LNCAP (cell line): ENCODE measurements around the gene KIF23.

Source experiments
- TF ChIP-seq, protein P1 (sequence below): fragments of 450-650 bp; IDR thresholded peaks from 2 replicates; pipeline ENCODE4 v1.5.1; 2017; ENCODE audit warnings: mild to moderate bottlenecking

The KIF23 gene

DNA sequence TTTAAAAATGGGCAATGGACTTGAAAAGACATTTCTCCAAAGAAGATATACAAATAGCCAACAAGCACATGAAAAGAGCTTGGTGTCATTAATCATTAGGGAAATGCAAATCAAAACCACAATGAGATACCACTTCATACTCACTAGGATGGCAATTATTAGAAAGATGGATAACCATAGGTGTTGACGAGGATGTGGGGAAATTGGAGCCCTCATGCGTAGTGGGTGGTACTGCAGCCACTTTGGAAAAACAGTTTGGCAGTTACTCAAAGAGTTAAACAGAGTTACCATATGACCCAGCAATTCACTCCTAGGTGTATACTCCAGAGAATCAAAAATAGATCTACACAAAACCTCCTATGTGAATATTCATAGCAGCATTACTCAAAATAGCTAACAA is 65.8 kb downstream of the KIF23 start:
- TF ChIP-seq, protein P1, sequence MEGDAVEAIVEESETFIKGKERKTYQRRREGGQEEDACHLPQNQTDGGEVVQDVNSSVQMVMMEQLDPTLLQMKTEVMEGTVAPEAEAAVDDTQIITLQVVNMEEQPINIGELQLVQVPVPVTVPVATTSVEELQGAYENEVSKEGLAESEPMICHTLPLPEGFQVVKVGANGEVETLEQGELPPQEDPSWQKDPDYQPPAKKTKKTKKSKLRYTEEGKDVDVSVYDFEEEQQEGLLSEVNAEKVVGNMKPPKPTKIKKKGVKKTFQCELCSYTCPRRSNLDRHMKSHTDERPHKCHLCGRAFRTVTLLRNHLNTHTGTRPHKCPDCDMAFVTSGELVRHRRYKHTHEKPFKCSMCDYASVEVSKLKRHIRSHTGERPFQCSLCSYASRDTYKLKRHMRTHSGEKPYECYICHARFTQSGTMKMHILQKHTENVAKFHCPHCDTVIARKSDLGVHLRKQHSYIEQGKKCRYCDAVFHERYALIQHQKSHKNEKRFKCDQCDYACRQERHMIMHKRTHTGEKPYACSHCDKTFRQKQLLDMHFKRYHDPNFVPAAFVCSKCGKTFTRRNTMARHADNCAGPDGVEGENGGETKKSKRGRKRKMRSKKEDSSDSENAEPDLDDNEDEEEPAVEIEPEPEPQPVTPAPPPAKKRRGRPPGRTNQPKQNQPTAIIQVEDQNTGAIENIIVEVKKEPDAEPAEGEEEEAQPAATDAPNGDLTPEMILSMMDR: no peak

DNA sequence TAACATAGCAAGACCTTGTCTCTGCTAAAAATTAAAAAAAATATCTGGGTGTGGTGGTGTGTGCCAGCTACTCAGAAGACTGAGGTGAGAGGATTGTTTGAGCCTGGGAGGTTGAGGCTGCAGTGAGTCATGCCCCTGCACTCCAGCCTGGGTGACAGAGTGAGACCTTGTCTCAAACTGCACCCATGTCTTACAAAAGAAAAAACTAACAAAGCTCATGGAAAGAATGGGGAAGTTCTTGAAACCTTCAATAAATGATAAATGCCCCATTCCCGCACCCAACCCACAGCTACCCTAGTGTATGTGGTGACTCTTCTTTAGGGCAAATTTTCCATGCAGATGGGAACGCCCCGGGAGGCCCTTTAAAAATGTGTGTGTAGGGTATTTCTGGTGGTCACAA is 66.8 kb downstream of the KIF23 start:
- TF ChIP-seq, protein P1: no peak

- TF ChIP-seq, protein P1: no peak
Observed at GRCh38 chr15:69482686-69483256, 68.6 kb downstream of the KIF23 start.

DNA sequence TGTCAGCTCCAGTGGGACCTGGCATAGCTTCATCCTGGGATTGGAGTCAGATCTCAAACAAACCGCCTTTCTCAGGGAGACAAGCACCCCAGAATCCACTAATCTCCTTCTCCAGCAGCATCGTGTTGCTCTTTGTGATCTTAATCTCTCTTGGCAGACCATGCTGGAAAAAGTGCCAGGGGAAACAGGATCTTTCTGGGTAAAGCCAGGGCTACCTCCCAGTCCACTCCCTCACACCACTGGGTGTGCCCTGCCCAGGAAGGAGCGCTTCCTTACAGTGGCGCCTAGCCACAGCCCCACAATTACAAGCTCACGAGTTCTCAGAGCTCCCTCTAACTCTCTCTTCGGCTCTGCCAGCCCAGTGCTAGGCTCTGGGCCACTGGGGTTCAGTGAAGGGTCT is 70.7 kb downstream of the KIF23 start:
- TF ChIP-seq, protein P1: no peak

DNA sequence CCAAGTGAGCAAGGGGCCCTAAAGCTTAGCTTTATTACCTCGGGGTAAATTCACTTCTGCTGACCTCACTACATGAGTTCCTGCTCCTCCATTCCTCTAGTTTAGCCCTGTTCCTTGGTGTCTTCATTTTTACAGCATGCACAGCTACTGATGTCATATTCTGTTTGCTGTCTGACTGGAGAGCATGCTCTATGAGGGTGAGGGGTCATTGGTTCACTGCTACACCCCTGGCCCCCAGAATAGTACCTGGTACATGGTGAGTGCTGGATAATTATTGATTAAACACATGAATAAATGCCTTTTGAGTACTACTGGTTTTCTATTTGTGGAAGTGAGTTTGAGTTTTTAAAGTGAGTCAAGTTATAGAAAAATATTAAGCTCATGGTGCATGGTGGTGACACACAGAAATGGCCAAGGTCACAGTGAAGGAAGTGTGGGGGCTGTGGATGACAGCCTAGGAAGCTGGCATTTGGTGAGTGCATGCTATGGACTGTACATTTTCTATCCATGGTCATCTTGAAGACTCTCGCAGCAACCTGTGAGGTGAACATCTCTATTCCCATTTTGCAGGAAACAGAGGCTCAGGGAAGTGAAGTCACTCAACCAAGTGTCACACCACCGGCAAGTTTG is 72.4 kb downstream of the KIF23 start:
- TF ChIP-seq, protein P1: no peak

DNA sequence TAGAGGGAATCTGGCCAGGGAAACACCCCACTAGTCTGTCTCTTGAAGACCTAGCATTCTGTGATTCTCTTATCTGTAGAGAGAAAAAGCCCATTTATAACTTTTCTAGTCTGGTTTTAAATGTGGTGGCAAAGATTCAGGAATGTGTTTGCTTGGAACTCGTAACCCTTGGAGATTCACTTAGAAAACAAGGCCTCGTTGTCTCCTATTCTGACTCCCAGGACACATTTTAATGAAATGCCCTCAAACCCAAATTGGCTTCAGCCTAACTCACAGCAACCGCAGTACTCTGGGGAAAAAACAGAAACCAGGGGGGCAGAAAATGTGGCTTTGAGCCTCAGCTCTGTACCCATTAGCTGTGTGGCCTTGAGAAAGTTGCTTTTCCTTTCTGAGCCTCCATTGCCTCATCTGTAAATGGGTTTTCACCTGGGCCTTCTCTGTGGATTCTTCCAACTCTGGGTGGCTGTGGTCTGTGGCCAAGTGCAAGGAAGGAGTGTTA is 75.0 kb downstream of the KIF23 start:
- TF ChIP-seq, protein P1: no peak

GRCh38 chr15:69490356-69491037 is 76.3 kb downstream of the KIF23 start:
- TF ChIP-seq, protein P1: no peak
